Measurements from ENCODE around the gene SLC51A. TPM values are rescaled to one million over a fixed set of nuclear protein-coding genes. Genes with fewer than 3 reads are reported as not detected.

SLC51A gene
- total and polyA plus RNA-seq, 2 donors (not counting 1 experiment from before 2014, with no cell fraction given), result not detected

DNA sequence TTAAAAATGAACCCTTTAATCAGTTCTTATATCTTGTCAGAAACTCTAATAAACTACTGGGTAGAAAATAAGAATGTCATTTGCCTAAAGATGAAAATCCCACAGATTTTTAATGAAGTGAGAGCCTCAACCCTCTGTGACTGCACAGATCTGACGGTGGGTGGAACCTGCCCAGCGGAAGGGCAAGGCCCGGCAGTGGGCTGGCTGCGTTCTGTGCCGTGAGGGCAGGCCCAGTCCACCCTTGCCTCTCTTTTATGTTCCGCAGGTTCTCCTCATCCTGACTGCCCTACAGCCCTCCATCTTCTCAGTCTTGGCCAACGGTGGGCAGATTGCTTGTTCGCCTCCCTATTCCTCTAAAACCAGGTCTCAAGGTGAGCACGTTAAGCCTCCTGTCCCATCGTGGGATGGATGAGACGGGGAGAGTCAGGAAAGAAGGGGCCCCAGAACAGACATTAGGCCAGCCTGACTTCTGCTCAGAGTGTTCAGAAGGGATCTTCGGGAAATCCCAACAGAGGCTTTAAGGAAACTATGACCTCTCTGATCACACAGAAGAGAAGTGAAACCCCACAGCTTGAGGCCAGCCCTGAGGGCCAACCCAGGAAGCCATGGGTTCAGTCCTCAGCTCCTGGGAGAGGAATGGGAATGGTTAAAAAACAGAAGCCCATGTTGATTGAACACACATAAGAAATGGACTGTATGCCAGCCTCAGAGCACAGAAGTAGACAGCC, 16.0 kb downstream of the SLC51A start:
- Histone ChIP-seq H3K27me3 (ENCODE audit: control insufficient read depth, insufficient read depth, low read length) (no peaks in the 10 kb centered on the region), H3K4me3 (replicated peaks in 1 of 4; ENCODE audit: control extremely low read depth in 1 of 4, insufficient read depth in 1 of 4, low read depth in 3 of 4, low read length in 4 of 4) (no peak overlapping the region), H4K20me1 (ENCODE audit: control insufficient read depth, extremely low read depth, insufficient read depth, low read length) (no peaks in the 10 kb centered on the region), H3K4me1 (ENCODE audit: control insufficient read depth, extremely low read depth, insufficient read depth, low read length) (no peaks in the 10 kb centered on the region), H3K36me3 (ENCODE audit: control insufficient read depth, insufficient read depth, low read length) (peaks cover 4% of the 10 kb centered on the region), H3K79me2 (ENCODE audit: control insufficient read depth, insufficient read depth, low read length) (no peaks in the 10 kb centered on the region), H2AFZ (ENCODE audit: low read length) (no peak overlapping the region), H3K9ac (ENCODE audit: insufficient read depth, low read length) (no peak overlapping the region), H3K9me3 (ENCODE audit: control insufficient read depth, insufficient read depth, low read depth, low read length) (no peaks in the 10 kb centered on the region), H3K27ac (ENCODE audit: insufficient read depth, low read length) (no peak overlapping the region), H3K4me2 (ENCODE audit: extremely low read depth, insufficient read depth, low read length) (no peak overlapping the region)
- DNase-seq (ENCODE audit: low read depth in 2 of 2), result no peak
- TF ChIP-seq, protein P1, sequence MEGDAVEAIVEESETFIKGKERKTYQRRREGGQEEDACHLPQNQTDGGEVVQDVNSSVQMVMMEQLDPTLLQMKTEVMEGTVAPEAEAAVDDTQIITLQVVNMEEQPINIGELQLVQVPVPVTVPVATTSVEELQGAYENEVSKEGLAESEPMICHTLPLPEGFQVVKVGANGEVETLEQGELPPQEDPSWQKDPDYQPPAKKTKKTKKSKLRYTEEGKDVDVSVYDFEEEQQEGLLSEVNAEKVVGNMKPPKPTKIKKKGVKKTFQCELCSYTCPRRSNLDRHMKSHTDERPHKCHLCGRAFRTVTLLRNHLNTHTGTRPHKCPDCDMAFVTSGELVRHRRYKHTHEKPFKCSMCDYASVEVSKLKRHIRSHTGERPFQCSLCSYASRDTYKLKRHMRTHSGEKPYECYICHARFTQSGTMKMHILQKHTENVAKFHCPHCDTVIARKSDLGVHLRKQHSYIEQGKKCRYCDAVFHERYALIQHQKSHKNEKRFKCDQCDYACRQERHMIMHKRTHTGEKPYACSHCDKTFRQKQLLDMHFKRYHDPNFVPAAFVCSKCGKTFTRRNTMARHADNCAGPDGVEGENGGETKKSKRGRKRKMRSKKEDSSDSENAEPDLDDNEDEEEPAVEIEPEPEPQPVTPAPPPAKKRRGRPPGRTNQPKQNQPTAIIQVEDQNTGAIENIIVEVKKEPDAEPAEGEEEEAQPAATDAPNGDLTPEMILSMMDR (conservative IDR thresholded peaks at IDR 0.05 in 1 of 2, IDR thresholded peaks at IDR 0.05 in 1 of 2; ENCODE audit: low read depth in 1 of 2, low read length in 2 of 2), result no peak

DNA sequence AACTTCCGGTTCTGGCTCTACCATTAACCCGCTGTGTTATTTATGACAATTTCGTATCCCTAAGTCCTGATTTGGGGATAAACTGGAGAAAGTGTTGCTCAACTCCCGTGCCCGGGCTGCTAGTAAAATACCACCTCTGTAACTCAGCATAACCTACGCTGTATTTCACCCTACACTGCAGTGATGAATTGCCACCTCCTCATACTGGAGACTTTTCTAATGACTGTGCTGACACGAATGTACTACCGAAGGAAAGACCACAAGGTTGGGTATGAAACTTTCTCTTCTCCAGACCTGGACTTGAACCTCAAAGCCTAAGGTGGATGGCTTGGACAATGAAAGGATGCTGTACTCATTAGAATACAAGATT, 16.5 kb downstream of the SLC51A start:
- no peak for DNase-seq (ENCODE audit: low read depth in 2 of 2)
- TF ChIP-seq, protein P1 (conservative IDR thresholded peaks at IDR 0.05 in 1 of 2, IDR thresholded peaks at IDR 0.05 in 1 of 2; ENCODE audit: low read depth in 1 of 2, low read length in 2 of 2), result no peak
- no peak for TF ChIP-seq EZH2 (IDR thresholded peaks at IDR 0.05; ENCODE audit: low read length, missing control alignments)
- H4K20me1 ChIP-seq (ENCODE audit: control insufficient read depth, extremely low read depth, insufficient read depth, low read length), result no peaks in the 10 kb centered on the region

DNA sequence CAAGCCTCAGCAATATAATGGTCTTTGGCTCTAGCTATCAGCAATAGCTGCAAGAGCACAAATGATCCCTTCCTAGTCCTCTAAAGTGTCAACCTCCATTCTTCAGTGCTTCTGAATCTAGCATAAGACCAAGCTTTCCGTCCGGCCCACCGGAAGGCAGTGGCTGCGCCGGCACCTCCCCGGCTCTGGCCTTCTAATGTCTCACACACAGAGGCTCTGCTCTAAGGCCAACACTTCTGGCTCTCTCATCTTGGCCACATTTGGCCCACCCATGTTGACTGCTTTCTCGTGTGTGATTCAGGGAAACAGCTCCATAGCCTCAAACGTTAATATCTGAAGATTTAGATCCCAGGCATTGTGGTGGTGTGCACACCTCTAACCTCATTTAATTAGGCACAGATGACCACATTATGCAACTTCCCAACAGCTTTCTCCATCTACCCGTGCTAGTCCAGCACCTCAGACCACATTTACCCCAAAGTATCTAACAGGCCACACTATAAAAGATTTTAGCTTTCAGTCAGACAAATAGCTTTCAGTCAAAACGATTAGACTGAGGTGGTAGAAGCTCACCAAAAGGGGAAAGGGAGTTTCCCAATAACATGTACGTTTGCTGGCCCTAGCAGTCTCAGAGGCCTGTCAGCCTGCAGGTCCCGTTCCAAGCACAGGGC, 19.3 kb downstream of the SLC51A start:
- Histone ChIP-seq H3K4me1 (ENCODE audit: control insufficient read depth, extremely low read depth, insufficient read depth, low read length) (no peaks in the 10 kb centered on the region), H3K27ac (ENCODE audit: insufficient read depth, low read length) (no peak overlapping the region), H3K4me3 (replicated peaks in 1 of 4; ENCODE audit: control extremely low read depth in 1 of 4, insufficient read depth in 1 of 4, low read depth in 3 of 4, low read length in 4 of 4) (no peak overlapping the region), H3K9ac (ENCODE audit: insufficient read depth, low read length) (no peak overlapping the region), H2AFZ (ENCODE audit: low read length) (no peak overlapping the region), H3K4me2 (ENCODE audit: extremely low read depth, insufficient read depth, low read length) (no peak overlapping the region), H3K79me2 (ENCODE audit: control insufficient read depth, insufficient read depth, low read length) (no peaks in the 10 kb centered on the region), H3K27me3 (ENCODE audit: control insufficient read depth, insufficient read depth, low read length) (no peaks in the 10 kb centered on the region), H4K20me1 (ENCODE audit: control insufficient read depth, extremely low read depth, insufficient read depth, low read length) (no peaks in the 10 kb centered on the region), H3K9me3 (ENCODE audit: control insufficient read depth, insufficient read depth, low read depth, low read length) (no peaks in the 10 kb centered on the region), H3K36me3 (ENCODE audit: control insufficient read depth, insufficient read depth, low read length) (peaks cover 11% of the 10 kb centered on the region)
- DNase-seq (ENCODE audit: low read depth in 2 of 2), result no peak
- TF ChIP-seq, protein P1 (conservative IDR thresholded peaks at IDR 0.05 in 1 of 2, IDR thresholded peaks at IDR 0.05 in 1 of 2; ENCODE audit: low read depth in 1 of 2, low read length in 2 of 2), result no peak
- no peak for TF ChIP-seq EZH2 (IDR thresholded peaks at IDR 0.05; ENCODE audit: low read length, missing control alignments)

More for the DNA sequence above, 16.5 kb downstream of the SLC51A start:
- peaks cover 5% of the 10 kb centered on the region for H3K36me3 ChIP-seq (ENCODE audit: control insufficient read depth, insufficient read depth, low read length)
- no peak overlapping the region for H3K27ac ChIP-seq (ENCODE audit: insufficient read depth, low read length)
- H3K4me2 ChIP-seq (ENCODE audit: extremely low read depth, insufficient read depth, low read length), result no peak overlapping the region
- no peak overlapping the region for H3K9ac ChIP-seq (ENCODE audit: insufficient read depth, low read length)
- no peaks in the 10 kb centered on the region for H3K4me1 ChIP-seq (ENCODE audit: control insufficient read depth, extremely low read depth, insufficient read depth, low read length)
- H2AFZ ChIP-seq (ENCODE audit: low read length), result no peak overlapping the region
- no peaks in the 10 kb centered on the region for H3K27me3 ChIP-seq (ENCODE audit: control insufficient read depth, insufficient read depth, low read length)
- no peaks in the 10 kb centered on the region for H3K79me2 ChIP-seq (ENCODE audit: control insufficient read depth, insufficient read depth, low read length)
- H3K9me3 ChIP-seq (ENCODE audit: control insufficient read depth, insufficient read depth, low read depth, low read length), result no peaks in the 10 kb centered on the region
- H3K4me3 ChIP-seq (replicated peaks in 1 of 4; ENCODE audit: control extremely low read depth in 1 of 4, insufficient read depth in 1 of 4, low read depth in 3 of 4, low read length in 4 of 4), result no peak overlapping the region
